HuH-7.5 (cell line): ENCODE results near the gene WDR93.
"Not testable (repeated sequence)": the region's sequence is repeated elsewhere in the genome, so short reads cannot be mapped to it uniquely, and the experiment has no call there.

Experiments used
- DNase-seq: peaks from one replicate; pipeline ENCODE4 v3.0.0; 2011; ENCODE audit warnings: low spot score

WDR93 gene

DNA sequence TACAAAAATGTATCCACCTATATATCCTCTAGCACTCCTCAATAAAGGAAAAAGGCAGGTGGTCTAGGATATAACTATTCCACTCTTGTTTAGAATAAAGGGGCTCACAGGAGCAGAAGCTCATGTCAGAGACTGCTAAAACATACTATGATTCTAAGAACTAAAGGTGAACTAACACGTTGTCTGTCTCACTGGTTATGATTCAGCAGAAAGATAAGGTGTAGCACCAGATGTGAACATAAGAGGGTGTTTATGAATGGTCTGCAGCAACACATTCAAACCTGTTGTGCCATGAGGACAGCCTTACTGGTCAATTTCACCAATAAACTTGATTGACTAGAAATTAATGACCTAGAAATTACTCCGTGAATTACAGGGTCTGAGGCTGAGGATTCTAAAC, 4.6 kb upstream of the WDR93 start:
- DNase-seq, result no peak

- no peak for DNase-seq
Measured at GRCh38 chr15:89686522-89686921, 4.1 kb upstream of the WDR93 start.

- not testable (repeated sequence) for DNase-seq
Measured at GRCh38 chr15:89689930-89690275, 708 bp upstream of the WDR93 start.

- DNase-seq, result no peak
Measured at GRCh38 chr15:89693091-89693490, 2.5 kb downstream of the WDR93 start.

DNA sequence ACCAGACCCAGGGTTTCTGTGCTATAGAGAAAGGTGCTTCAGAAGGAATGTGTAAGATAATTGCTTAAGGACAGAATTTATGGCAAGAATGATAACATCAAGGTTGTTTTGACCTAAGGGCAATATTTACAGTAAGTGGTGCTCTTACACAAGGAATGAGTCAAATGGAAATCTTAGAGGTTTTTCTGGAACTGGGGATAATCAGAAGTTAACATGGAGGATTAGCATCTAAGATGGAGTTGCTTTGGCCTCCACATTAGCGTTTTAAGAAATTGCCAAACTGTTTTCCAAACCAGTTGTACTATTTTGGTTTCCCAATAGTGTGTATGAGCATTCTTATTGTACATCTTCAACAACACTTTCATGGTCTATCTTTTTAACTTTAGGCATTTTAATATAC, 3.1 kb downstream of the WDR93 start:
- no peak for DNase-seq

DNA sequence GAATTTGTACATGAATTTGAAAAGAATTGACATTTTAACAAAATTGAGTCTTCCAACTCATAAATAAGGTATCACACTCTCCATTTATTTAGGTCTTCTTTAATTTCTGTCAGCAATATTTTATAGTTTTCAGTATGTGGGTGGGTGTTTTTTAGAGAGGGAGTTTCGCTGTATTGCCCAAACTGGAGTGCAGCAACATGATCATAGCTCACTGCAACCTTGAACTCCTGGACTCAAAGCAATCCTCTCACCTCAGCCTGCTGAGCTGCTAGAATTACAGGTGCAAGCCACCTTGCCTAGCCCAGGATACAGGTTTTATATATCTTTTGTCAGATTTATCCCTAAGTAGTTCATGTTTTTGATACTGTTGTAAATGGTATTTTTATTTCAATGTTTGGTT, 4.6 kb downstream of the WDR93 start:
- DNase-seq, result no peak

- no peak for DNase-seq
Measured at GRCh38 chr15:89704411-89704810, 13.8 kb downstream of the WDR93 start.

DNA sequence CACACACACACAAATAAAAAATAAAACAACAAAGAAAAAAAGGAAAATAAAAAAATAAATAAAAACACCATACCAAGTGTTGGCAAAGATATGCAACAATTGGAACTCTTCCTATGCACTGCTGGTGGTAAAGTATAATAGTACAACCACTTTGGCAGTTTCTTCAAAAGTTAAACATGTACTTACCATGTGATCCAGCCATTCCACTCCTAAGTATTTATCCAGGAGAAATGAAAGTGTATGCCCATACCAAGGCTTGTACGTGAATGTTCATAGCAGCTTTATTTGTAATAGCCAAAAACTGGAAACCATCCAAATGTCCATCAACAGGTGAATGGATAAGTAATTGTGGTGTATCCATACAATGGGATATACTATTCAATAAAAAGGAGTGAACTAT, 17.0 kb downstream of the WDR93 start:
- no peak for DNase-seq

GRCh38 chr15:89714775-89715174, 24.2 kb downstream of the WDR93 start:
- no peak for DNase-seq

DNA sequence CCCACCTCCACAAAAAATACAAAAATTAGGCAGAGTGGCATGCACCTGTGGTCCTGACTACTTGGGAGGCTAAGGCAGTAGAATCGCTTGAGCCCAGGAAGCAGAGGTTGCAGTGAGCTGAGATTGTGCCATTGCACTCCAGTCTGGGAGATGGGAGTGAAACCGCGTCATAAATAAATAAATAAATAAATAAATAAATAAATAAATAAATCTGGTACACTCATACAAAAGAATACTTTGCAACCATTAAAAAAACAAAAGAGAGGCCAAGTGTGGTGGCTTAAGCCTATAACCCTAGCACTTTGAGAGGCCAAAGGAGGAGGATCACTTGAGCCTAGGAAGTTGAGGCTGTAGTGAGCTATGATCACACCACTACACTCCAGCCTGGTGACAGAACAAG, 32.4 kb downstream of the WDR93 start:
- DNase-seq, result no peak

- DNase-seq, result no peak
Measured at GRCh38 chr15:89724621-89725020, 34.0 kb downstream of the WDR93 start.

DNA sequence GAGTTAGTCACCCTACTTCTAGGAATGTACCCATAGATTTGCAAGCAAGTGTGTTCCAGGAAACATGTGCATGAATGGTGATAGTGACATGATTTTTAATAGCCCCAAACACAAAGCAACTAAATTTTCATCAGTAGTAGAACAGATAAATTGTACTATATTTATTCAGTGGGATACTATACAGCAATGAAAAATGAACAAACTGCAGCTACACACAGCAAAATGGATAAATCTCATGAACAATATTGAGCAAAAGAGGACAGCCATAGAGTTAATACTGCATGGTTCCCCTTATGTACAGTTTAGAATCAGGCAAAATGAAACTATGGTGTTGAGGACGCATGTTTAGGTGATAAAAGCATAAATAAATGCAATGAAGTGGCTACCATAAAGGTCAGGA, 34.5 kb downstream of the WDR93 start:
- DNase-seq, result no peak

GRCh38 chr15:89728254-89728653, 37.6 kb downstream of the WDR93 start:
- no peak for DNase-seq

- no peak for DNase-seq
Measured at GRCh38 chr15:89731275-89731674, 40.7 kb downstream of the WDR93 start.

DNA sequence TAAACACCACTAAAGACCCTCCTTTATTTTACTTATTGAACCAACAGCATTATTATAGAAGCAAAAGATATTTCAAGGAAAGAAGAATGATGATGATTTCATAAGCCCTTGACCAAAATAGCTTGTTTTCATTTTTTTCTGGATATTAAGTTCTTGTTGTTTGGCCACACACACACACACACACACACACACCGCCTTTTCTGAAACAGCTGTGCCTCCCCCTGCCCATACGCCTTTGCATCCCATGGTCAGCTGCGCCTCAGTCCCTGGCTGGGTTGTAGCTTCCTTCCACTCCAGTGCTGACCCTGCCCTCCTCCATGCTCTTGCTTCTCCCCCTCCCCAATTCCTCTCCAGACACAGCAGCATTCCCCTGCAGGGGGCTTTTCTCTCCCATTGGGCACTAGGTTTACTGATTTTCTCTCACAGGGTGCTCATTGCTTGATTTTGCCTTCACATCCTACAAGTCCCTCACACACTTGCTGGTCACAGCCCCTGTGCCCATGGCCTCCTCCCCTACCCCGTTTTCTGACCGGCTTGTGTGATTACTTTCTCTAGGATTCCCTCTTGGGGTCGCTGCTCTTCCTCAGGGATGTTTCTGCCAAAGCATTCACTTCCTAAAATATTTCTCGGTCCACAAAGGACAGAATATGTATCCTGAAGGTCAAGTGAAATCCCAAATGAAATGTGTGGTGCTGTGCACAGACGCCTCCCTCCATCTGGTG, 42.0 kb downstream of the WDR93 start:
- no peak for DNase-seq

DNA sequence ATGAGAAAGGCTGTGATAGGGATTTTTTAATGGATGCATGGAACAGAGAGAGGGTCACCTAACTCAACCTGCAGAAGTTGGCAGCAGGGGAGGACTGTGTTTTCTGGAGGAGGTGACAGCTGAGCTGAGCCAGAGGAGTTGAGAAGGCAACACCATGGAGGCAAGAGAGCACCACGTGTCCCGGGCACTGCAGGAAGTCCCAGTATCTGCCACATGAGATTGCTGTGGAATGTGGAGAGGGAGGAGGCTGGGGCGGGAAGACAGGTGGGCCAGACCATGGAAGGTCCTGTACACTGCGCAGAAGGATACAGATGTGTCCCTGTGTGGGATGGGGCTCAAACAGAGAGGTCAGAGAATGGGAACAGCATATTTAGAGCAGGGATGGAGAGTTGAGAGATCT, 45.2 kb downstream of the WDR93 start:
- no peak for DNase-seq

DNA sequence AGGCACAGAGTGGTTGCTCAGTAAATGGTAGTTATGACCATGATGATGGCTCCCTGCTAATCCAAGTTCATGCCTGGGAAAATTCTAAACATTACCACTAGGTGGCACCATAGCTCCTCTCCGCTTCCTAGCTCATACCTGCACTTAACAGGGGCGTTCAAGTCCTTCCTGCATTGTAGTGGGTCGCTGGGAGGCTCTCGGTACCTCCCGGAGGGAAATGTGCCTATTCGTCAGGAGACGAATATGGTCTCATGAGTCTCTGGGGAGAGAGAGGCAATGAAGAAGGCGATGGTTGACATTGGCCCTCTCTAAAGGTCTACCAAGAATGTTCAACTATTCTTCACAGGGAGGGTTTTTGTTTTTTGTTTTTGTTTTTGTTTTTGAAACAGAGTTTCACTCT, 49.5 kb downstream of the WDR93 start:
- peak; percentile 92 for DNase-seq

- DNase-seq, result no peak
Measured at GRCh38 chr15:89743011-89743410, 52.4 kb downstream of the WDR93 start.

DNA sequence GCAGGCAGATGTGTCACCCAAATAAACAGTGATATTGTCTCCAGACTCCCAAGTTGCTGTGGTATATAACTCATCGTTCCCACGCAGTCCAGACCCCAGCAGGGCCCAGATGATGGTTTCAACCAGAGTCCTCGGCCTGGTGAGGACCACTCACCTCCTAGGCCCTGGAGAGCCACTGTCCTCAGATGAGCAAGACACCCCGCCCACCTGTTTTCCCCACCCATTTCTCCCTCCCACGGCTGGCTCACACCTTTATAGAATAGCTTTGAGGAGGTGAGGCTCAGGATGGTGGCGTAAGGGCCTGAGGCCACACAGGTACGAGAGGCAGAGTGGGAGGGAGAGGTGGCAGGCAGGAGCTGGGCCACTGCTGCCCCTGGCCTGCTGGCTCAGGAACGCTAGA, 53.0 kb downstream of the WDR93 start:
- DNase-seq, result no peak

DNA sequence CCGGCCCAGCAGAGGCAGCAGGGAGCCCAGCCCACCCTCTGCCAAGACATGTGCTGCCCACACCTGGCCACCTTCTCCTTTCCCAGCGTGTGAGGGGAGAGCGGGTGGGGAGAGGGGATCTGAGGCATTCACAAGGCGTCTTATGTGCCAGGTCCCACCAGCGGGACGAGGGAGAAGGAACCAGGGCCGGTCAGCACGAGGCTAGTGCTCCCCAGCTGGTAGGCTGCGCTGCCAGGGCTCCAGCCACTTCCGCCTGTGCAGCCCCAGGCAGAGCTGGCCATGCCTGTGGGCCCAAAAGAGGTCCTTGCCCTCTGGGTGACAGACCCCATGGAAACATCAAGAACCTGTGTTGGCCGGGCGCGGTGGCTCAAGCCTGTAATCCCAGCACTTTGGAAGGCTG, 54.5 kb downstream of the WDR93 start:
- DNase-seq, result no peak

DNA sequence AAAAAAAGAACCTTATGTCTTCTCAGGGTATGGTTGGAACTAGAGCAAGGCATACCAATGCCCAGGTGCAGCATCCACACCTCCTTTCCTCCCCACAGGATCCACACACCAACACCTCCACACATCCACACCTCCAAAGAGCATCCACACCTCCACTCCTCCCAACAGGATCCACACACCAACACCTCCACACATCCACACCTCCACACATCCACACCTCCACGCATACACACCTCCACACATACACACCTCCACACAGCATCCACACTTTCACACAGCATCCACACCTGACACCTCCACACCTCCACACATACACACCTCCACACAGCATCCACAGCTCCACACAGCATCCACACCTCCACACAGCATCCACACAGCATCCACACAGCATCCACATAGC, 55.2 kb downstream of the WDR93 start:
- no peak for DNase-seq

DNA sequence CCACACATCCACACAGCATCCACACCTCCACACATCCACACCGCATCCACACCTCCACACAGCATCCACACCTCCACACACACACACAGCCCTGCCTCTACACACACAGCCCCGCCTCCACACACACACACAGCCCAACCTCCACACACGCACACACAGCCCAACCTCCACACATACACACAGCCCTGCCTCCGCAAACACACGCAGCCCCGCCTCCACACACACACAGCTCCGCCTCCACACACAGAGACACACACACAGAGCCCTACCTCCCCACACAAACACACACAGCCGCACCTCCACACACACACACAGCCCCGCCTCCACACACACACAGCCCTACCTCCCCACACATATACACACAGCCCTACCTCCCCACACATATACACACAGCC, 55.8 kb downstream of the WDR93 start:
- DNase-seq, result no peak

GRCh38 chr15:89747708-89748682, 57.4 kb downstream of the WDR93 start:
- no peak for DNase-seq

DNA sequence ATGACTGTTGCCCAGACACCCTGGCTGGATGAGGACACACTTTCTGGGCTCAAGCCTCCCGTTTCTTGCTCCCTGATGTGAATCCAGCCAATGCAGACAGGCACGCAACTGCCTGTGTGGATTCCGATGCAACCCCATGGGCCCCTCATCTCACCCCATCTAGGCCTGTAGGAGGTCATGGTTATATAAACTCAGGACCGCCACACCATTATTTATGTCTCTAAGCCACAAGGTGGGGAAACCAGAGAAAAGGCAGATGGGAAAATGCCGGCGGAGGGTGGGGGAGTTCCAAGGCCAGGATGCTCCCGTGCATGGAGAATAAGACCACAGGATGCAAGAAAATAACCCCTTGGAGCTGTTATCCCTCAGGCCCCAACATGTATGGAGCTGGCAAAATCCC, 58.4 kb downstream of the WDR93 start:
- no peak for DNase-seq
